ENCODE data around the gene UTP11.
A peak's percentile ranks its signal among the peaks of the same experiment; 100 is the strongest.

The UTP11 gene

DNA sequence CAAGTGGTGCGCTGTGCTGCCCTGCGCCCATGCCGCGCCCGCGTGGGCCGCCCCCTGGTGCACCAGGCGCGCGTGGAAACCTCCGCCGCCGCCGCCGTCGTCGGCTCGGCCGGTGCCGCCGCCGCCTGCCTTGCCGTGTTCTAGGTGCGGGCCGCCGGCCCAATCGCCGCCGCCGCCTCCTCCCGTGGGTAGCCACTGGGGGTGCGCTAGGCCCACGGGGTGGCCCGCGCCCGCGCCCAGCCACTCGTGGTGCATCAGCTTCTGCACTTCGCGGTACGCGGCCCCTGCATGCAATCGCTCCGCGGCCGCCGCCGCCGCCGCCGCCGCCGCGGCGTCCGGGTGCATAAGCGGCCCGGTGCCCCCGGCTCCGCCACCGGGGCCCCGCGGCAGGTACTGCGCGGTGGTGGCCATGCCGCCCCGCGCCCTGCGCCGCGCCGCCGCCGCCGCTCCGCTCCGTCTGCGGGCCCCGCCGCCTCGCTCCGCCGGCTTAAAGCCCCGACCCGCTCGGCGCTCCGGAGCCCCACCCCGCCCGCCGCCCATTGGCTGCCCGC, 33.9 kb downstream of the UTP11 start, which contains the start of gene POU3F1:
Gene POU3F1, minus strand, starts transcription at position 461 of the 551 bp plus-strand sequence. Its CDS starts 50 bp downstream, at position 411.
- no peak for DNase-seq (ENCODE audit: low spot score)

DNA sequence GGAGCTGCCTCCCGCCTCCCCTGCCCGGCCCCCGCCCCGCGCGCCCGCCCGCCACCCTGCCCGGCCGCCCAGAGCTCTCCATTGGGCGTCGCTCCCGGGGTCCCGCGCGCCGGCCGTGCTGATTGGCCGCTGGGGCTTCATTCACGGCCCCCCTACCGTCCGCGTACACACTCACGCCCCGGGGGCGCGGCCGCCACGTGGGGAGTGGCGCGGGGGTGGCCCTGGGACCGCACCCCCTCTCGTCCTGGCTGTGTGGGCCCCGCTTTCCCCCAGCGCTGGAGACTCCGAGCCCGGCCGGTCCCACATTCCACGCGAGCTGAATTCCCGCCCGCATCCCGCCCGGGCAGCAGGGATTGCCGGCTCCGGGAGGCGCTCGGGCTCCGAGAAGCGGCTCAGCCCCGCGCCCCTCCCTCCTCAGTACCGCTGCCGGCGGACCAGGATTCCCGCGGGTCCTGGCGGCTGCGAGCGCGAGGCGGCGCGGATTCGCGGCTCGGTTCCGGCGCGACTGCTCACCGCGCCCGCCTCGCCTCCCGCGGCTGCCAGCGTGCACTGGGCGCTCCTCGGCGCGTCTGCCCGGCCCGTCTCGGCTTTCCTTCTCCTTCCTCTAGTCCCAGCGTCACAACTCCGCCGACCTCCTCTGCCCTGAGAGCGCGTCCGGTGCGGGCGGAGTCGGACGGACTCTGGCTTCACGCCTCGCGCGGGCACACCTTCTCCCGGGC, 34.5 kb downstream of the UTP11 start:
- peak; percentile 89 for DNase-seq (ENCODE audit: low spot score)

- no peak for DNase-seq (ENCODE audit: low spot score)
Measured at GRCh38 chr1:38047603-38048141, 35.1 kb downstream of the UTP11 start.

DNA sequence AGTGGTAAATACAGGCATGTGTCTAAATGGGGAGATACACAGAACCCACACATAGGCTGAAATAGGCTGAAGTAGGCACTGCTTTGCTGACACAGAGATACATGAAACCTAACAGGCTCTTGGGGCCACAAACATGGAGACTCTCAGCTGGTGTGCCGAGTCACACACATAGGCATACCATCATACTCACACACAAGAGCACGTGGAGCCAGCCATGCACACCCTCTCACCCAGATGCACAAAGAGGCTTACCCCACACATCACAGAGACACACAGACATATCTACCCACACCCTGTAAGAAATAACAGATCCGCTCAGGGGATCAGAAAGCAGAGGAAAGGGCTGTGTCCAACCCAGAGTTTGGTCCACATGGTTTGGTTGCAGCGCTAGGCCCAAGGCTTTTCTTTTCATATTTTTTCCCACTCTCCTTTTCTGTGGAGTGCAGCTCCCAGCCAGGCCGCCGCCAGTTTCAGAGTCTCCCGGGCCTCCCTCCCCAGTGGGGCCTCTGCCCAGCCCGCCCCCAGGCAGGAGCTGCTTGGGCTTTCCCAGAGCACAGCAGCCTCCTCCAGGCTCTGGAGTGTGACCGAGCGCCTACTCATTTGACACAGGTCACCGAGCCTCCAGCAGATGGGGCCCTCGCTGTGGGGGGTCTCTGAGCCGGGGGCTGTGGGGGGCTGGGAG, 38.0 kb downstream of the UTP11 start:
- DNase-seq (ENCODE audit: low spot score), result no peak

GRCh38 chr1:38051079-38051543, 38.6 kb downstream of the UTP11 start:
- DNase-seq (ENCODE audit: low spot score), result no peak

DNA sequence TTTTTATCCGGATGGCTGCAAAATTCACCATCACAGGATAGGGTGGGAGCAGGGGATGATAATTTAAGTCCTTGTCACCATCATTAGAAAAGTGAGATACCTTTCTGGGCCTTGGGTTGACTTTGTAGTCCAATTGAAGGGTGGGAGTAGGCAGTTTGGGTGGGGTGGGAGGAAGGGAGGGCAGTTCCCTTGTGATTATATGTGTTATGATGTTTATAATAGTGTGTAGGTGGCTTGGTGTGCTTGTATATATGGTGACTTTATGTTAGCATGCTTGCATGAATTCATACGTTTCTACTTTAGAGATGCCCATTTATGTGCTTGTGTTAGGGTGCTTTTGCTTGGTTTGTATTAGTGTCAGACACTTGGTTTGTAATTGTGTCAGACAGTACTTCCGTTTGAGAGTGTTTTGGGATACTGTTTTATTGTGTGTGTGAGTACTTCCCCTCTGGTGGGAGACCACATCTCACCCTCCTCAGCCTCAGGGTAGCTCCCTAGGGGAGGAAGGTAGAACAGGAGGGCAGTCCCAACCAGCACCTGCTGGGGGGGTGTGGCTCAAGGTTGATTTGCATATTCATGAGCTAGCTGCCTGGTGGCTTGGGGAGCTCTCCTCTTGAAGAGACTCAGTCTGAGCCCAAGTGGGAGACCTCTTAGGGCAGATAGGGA, 40.3 kb downstream of the UTP11 start:
- DNase-seq (ENCODE audit: low spot score), result no peak

DNA sequence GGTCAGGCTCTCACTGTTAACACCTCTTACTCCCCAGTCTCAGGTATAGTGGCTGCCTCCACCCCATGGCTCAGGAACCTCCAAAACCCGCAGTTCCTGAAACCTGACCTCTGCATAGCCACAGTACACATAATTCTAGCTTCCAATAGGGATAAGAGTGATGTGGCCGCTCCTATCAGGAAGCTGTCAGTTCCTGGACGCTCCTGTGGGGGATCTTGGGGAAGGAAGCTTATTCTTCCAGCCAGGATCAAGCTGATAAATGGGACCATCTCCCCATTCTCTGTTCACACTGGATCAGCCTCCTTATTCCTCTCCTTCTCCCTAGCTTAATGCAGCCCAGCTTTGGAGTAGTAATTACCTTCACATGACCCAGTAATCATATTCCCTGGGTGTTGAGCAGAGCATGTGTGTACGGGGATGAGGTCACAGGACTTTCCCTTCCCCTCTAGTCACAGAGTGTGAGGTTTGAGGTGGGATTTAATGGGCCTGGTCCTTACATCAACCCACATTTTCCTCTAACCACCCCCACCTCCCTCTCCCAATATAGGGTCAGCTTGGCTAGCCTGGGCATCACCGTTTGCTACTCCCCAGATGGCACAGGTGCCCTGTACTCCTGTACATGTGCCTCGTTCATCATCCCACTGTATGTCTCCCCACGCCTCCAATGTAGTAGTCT, 41.0 kb downstream of the UTP11 start:
- DNase-seq (ENCODE audit: low spot score), result no peak

GRCh38 chr1:38055398-38055797, 42.9 kb downstream of the UTP11 start:
- DNase-seq (ENCODE audit: low spot score), result no peak

DNA sequence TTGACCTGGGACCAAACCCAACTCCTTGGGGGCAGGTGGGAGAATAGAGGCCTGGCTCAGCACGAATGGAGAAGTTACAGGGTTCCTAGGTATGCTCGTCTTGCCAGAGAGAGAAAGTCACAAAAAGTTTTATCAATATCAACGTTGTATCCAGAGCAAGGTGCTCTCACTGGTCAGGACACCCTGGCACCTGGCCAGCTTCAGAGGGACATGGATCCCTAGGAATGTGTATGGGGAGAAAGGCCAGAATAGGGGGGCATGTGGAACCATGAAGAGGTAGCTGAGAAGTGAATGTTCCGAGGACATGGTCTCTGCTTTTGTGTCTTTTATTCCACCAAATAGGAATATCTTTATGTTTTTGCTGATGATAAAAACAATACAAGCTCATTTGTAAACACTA, 43.4 kb downstream of the UTP11 start:
- no peak for DNase-seq (ENCODE audit: low spot score)

GRCh38 chr1:38059635-38060250, 47.2 kb downstream of the UTP11 start:
- no peak for DNase-seq (ENCODE audit: low spot score)

DNA sequence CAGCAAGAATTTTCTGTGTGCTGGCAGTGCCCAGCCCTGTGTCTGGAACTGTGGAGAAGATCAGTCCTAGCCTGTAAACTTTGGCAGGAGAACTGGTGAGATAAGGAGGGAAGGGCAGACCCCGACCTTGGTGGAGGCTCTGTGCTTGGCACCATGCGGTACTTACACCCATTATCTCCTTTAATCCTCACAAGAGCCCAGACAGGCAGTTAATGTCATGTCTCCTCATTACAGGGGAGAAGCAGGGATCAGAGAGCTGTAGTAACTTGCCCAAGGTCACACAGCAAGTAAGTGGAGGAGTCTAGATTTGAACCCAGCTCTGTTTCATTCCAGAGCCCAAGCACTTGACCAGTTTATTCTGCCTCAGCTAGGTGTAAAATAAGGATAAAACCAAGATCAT, 48.0 kb downstream of the UTP11 start:
- no peak for DNase-seq (ENCODE audit: low spot score)

DNA sequence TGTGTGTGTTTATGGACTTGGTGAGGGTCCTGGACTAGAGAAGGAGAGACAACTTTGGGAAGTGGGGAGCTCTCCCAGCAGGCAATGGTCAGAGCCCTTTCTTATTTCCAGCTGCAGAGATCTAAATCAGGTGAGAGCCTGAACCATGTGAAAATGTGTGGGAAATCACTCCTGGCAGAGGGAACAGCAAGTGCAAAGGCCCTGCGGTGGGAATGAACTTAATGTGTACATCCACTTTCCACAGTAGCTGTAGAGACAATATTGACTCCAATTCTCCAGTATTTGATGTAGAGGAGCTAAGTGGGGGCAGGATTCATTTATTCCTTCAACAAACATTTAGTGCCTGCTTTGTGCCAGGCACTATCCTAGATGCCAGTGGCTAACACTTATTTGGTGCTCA, 48.8 kb downstream of the UTP11 start:
- DNase-seq (ENCODE audit: low spot score), result no peak

- no peak for DNase-seq (ENCODE audit: low spot score)
Measured at GRCh38 chr1:38061883-38062328, 49.4 kb downstream of the UTP11 start.

DNA sequence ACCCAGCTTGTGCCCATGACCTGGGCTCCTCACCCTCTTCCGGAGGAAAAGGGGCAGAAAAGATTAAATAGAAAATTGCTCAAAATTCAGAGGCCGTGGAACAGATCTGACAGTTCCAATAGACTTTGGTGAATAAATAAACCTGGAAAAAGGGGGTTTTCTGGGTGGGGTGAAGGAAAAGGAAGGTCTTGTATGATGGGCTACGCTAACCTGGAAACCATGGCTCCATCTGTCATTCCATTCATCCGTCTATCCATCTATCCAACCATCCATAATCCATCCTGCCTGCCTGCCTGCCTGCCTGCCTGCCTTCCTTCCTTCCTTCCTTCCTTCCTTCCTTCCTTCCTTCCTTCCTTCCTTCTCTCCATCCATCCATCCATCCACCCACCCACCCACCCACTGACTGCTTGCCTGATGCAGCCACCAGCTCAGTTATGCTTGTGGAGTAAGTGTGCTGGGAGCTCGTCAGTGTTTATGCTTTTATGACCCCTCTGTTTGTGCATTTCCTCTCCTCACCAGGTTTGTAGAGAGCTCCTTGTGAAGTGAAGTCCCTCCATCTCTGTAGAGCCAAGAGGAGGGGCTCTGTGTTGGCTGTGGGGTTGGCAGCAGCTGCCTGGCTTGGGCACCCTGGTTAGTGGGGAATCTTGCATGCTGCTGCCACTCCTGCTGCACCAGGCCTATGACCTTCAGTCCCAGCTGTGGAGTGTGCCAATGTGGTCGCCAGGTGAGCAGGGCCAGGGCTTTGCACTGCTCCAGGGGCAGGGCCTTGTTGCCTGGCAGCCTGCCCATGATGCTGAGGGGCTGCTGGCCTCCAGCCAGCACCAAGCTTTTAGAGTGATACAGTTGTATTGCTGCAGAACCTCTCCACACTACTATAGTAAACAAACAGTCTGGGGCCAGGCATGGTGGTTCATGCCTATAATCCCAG, 50.1 kb downstream of the UTP11 start:
- no peak for DNase-seq (ENCODE audit: low spot score)

DNA sequence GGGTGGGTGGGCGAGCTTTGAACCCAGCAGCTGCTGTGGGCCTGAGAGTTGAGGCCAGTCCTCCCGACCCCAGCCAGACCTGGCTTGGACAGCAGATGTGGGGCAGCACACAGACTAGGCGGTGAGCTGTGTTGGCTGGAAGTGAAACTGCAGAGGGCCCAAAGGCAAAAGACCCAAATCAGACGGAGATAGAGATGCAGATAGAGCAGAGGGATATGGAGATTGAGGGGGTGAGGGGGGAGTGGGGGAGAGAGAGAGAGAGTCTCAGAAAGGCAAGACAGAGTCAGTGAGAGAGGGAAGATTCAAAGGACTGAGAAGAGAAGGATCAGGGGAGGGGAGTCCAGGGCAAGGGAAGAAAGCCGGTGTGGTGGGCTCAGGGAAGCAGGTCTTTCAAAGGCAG, 51.1 kb downstream of the UTP11 start:
- no peak for DNase-seq (ENCODE audit: low spot score)

DNA sequence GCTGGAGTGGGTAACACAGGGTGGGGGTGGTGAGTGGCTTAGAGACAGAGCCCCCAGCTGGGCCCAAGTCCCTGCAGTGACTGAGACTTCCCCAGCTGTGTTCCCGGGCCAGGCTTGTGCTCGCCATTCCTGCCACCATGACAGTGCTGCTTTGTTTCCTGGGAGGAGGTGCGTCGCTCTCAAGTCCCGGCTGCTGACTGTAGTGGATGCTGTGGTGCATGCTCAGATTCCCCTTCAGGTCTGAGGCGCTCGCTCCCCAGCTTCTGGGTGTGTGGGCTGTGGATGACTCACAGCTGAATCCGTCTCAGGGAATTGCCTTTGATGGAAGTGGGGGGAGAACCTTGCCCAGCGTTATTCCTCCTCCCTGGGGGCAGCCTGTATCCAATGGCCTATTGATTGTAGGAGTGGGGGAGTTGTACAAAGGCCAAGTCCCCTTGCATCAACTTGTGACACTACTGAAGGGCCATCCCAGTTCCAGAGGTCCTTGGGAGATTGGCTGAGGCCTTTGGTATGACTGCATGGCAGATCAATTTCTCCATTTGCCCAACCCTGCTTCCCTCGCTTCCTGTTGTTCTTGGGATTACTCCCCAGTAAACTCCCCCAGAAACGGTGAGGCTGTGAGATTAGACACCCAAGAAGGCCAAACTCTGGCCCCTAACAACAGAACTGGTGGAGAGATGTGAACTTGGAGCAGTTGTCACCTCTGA, 51.8 kb downstream of the UTP11 start:
- DNase-seq (ENCODE audit: low spot score), result no peak

- DNase-seq (ENCODE audit: low spot score), result no peak
Measured at GRCh38 chr1:38068220-38068979, 55.9 kb downstream of the UTP11 start.

- DNase-seq (ENCODE audit: low spot score), result no peak
Measured at GRCh38 chr1:38068980-38069340, 56.4 kb downstream of the UTP11 start.

All from globus pallidus (tissue), 1 donor.